ENCODE data around the gene RGS7.
"Not testable (repeated sequence)": the region's sequence is repeated elsewhere in the genome, so short reads cannot be mapped to it uniquely, and the experiment has no call there.

Gene RGS7

GRCh38 chr1:241068359-241068758, 288.6 kb downstream of the RGS7 start:
- DNase-seq: no peak

- DNase-seq: peak; percentile 64
Measured at GRCh38 chr1:241063276-241063675, 293.7 kb downstream of the RGS7 start.

GRCh38 chr1:241061062-241061461, 295.9 kb downstream of the RGS7 start:
- DNase-seq: no peak

GRCh38 chr1:241048622-241049021, 308.4 kb downstream of the RGS7 start:
- no peak for DNase-seq

- DNase-seq: no peak
Measured at GRCh38 chr1:241045659-241046058, 311.3 kb downstream of the RGS7 start.

GRCh38 chr1:241034203-241034936, 322.6 kb downstream of the RGS7 start:
- DNase-seq: no peak

- DNase-seq: no peak
Measured at GRCh38 chr1:241024834-241025233, 332.2 kb downstream of the RGS7 start.

- DNase-seq: no peak
Measured at GRCh38 chr1:241022366-241022765, 334.6 kb downstream of the RGS7 start.

GRCh38 chr1:241020851-241021697, 335.9 kb downstream of the RGS7 start:
- DNase-seq: no peak

GRCh38 chr1:241012708-241013340, 344.2 kb downstream of the RGS7 start:
- no peak for DNase-seq

GRCh38 chr1:241007668-241008067, 349.3 kb downstream of the RGS7 start:
- DNase-seq: peak; percentile 5

GRCh38 chr1:240999826-241000225, 357.2 kb downstream of the RGS7 start:
- no peak for DNase-seq

- DNase-seq: no peak
Measured at GRCh38 chr1:240998441-240999015, 358.5 kb downstream of the RGS7 start.

GRCh38 chr1:240998024-240998423, 359.0 kb downstream of the RGS7 start:
- DNase-seq: no peak

GRCh38 chr1:240993004-240993403, 364.0 kb downstream of the RGS7 start:
- DNase-seq: no peak

- no peak for DNase-seq
Measured at GRCh38 chr1:240991230-240991629, 365.8 kb downstream of the RGS7 start.

- peak; percentile 3 for DNase-seq
Measured at GRCh38 chr1:240987928-240988327, 369.1 kb downstream of the RGS7 start.

GRCh38 chr1:240985081-240985480, 371.9 kb downstream of the RGS7 start:
- no peak for DNase-seq

- no peak for DNase-seq
Measured at GRCh38 chr1:240980342-240980741, 376.7 kb downstream of the RGS7 start.

GRCh38 chr1:240976685-240977084, 380.3 kb downstream of the RGS7 start:
- DNase-seq: no peak

GRCh38 chr1:240973875-240974274, 383.1 kb downstream of the RGS7 start:
- no peak for DNase-seq

- not testable (repeated sequence) for DNase-seq
Measured at GRCh38 chr1:240972059-240972458, 384.9 kb downstream of the RGS7 start.

GRCh38 chr1:240970253-240970652, 386.8 kb downstream of the RGS7 start:
- no peak for DNase-seq

Data from NCI-H69 (cell line).